HepG2 (cell line): ENCODE data around the gene ZMYND10.

Experiments
- BCL3 ChIP-seq: sonication (generic); formaldehyde crosslinking; IDR thresholded peaks from 2 replicates; pipeline ENCODE4 v1.5.1; 2020; ENCODE audit warnings: mild to moderate bottlenecking, missing genetic modification reagents, moderate library complexity
- CENPT ChIP-seq: sonication (generic); formaldehyde crosslinking; IDR thresholded peaks from 2 replicates; pipeline ENCODE4 v1.8.0; 2022; ENCODE audit warnings: low read depth, mild to moderate bottlenecking, moderate library complexity, missing genetic modification reagents
- EZH2 ChIP-seq: conservative IDR thresholded peaks from 2 replicates; pipeline ENCODE4 v1.6.1; 2012; ENCODE audit warnings: mild to moderate bottlenecking, low read depth, low read length, moderate library complexity
- FOXP4 ChIP-seq: sonication (generic); formaldehyde crosslinking; IDR thresholded peaks from 2 replicates; pipeline ENCODE4 v1.4.0; 2020; ENCODE audit warnings: missing genetic modification reagents
- FUBP1 ChIP-seq: sonication (generic); formaldehyde crosslinking; IDR thresholded peaks from 2 replicates; pipeline ENCODE4 v1.5.1; 2020; ENCODE audit warnings: missing genetic modification reagents, mild to moderate bottlenecking, borderline replicate concordance
- POLR2AphosphoS5 ChIP-seq: IDR thresholded peaks from 2 replicates; pipeline ENCODE4 v1.6.1; 2012; ENCODE audit warnings: low read depth, low read length
- ZBTB40 ChIP-seq, 2 experiments: fragments of 450-650 bp in 1 of 2; sonication (generic) in 1 of 2; formaldehyde crosslinking in 1 of 2; IDR thresholded peaks; 2 replicates each; pipeline versions ENCODE4 v1.6.1 to v1.8.0; 2016 to 2022; ENCODE audit warnings: antibody characterized with exemption in 1 of 2, mild to moderate bottlenecking in 1 of 2, missing genetic modification reagents in 1 of 2
- ZIK1 ChIP-seq: sonication (generic); formaldehyde crosslinking; IDR thresholded peaks from 2 replicates; pipeline ENCODE4 v1.5.0; 2020; ENCODE audit warnings: mild to moderate bottlenecking, low read depth, missing genetic modification reagents, borderline replicate concordance
- ZNF639 ChIP-seq: conservative IDR thresholded peaks from 2 replicates; pipeline ENCODE4 v1.6.1; 2018; ENCODE audit warnings: missing genetic modification reagents
- ZNF687 ChIP-seq: sonication (generic); formaldehyde crosslinking; IDR thresholded peaks from 2 replicates; pipeline ENCODE4 v1.5.1; 2020; ENCODE audit warnings: mild to moderate bottlenecking, missing genetic modification reagents, moderate library complexity

GRCh38 chr3:50321336-50322114, 24.0 kb downstream of the ZMYND10 start:
- TF ChIP-seq BCL3 (0 out of 2 replicates have a peak, but pooled peaks have one; percentile 49), CENPT (CRISPR knock-in tag) (no peak), ZBTB40 (IDR thresholded peaks at IDR 0.05) (no peak), ZBTB40 (CRISPR knock-in tag; IDR thresholded peaks at IDR 0.05) (no peak), ZNF687 (CRISPR knock-in tag) (peak; percentile 39), EZH2 (no peak), POLR2AphosphoS5 (peak; percentile 50), FUBP1 (no peak), ZNF639 (CRISPR knock-in tag) (no peak), ZIK1 (CRISPR knock-in tag) (no peak), FOXP4 (CRISPR knock-in tag) (peak; percentile 54)
